ENCODE results near the gene PRKCQ.

Gene PRKCQ

DNA sequence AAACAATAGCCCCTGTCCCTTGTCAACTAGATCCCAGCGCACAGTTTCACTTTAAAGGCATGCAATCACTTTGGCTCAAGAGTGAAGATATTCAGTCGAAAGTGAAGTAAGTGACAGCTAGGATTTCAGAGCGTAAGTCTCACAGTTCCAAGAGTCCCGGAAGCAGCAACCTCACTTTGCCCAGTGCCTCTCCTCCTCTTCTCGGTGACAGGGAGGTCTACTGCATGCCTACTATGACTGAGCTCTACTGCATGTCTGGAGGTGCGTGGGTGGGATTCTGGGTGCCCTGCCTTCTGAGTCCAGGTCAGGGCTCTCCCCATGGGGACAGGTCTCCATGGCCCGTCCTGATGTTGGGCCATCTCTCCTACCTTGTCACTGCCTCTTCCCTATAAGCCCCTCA is 17.0 kb downstream of the PRKCQ start:
- Histone ChIP-seq H3K36me3 (no peaks in the 10 kb centered on the region), H3K4me3 (ENCODE audit: low read depth, low read length) (no peak overlapping the region), H3K4me1 (no peaks in the 10 kb centered on the region), H3K9me3 (no peaks in the 10 kb centered on the region), H3K27me3 (peaks cover 18% of the 10 kb centered on the region)
- no peak for DNase-seq
- TF ChIP-seq, protein P1, sequence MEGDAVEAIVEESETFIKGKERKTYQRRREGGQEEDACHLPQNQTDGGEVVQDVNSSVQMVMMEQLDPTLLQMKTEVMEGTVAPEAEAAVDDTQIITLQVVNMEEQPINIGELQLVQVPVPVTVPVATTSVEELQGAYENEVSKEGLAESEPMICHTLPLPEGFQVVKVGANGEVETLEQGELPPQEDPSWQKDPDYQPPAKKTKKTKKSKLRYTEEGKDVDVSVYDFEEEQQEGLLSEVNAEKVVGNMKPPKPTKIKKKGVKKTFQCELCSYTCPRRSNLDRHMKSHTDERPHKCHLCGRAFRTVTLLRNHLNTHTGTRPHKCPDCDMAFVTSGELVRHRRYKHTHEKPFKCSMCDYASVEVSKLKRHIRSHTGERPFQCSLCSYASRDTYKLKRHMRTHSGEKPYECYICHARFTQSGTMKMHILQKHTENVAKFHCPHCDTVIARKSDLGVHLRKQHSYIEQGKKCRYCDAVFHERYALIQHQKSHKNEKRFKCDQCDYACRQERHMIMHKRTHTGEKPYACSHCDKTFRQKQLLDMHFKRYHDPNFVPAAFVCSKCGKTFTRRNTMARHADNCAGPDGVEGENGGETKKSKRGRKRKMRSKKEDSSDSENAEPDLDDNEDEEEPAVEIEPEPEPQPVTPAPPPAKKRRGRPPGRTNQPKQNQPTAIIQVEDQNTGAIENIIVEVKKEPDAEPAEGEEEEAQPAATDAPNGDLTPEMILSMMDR (IDR thresholded peaks at IDR 0.05; ENCODE audit: low read depth, low read length), result no peak

DNA sequence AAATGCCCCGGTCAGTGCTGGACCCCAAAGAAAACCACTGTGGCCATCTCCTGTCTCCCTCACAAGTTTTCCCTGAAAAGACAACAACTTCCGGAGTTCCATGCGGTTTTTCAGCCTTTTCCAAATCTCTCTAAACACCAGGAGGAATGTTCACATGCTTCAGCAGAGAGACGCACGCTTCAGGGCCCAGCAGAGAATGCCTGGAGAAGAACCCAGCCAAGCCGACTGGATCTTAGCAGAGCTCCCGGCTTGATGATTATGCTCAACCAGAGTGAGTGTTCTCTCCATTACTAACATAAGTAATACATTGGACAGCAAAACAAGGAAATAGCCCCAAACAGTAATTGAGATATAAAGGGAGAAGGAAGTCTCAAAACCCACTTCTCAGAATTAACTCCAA is 17.9 kb downstream of the PRKCQ start:
- no peaks in the 10 kb centered on the region for H3K36me3 ChIP-seq
- H3K4me3 ChIP-seq (ENCODE audit: low read depth, low read length), result no peak overlapping the region
- H3K4me1 ChIP-seq, result no peaks in the 10 kb centered on the region
- TF ChIP-seq, protein P1 (IDR thresholded peaks at IDR 0.05; ENCODE audit: low read depth, low read length), result no peak
- no peaks in the 10 kb centered on the region for H3K9me3 ChIP-seq
- no peak for DNase-seq
- peaks cover 16% of the 10 kb centered on the region for H3K27me3 ChIP-seq

DNA sequence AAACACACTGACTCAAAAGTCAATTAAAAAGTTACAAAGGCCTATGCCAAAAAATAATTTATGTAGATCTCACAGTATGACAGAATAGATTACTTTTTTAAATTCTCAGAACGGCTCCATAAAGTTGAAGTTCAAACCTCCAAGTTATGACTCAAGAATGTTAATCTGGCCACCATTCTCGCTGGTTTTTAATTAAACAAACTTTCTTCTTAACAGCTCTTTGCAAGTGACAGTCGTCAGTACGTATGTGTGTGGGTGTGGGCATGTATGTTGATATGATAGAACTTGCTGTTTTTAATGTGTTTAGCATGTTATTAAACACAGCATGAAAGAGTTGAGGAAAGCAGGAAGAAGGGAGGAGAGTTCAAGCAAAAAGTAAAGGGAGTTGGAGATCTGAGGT is 18.5 kb downstream of the PRKCQ start:
- H3K4me3 ChIP-seq (ENCODE audit: low read depth, low read length), result no peak overlapping the region
- peaks cover 13% of the 10 kb centered on the region for H3K27me3 ChIP-seq
- TF ChIP-seq, protein P1 (IDR thresholded peaks at IDR 0.05; ENCODE audit: low read depth, low read length), result no peak
- H3K4me1 ChIP-seq, result no peaks in the 10 kb centered on the region
- DNase-seq, result no peak
- H3K9me3 ChIP-seq, result no peaks in the 10 kb centered on the region
- H3K36me3 ChIP-seq, result no peaks in the 10 kb centered on the region

DNA sequence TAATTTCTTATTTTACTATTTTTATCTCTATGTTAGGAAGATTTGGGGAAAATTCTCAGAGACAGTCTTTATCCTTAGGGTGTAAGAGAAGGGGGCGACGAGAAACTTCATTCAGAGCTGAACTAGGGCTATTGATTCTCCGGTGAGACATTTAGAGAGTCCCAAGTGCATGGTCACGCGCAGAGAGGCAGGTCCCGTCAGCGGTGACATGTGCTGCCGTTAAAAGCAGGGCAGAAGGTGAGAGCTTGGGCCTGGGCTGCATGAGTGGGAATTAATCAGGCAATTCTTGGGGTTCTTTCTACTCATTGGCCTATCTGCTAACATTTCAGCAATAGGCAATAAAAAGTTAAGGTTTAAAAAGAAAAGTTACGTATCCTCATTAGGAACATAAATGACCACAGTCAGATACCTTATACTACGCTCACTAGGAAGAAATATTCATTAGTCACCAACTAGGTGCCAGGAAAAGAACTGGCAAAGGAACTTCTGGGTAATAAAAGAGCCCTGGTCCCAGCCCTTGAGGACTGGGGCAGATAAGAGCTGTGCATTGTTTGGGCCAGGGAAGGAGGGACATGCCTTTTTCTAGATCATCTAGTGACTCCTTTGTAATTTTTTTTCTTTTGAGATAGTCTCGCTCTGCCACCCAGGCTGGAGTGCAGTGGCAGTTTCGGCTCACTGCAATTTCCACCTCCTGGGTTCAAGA is 21.2 kb downstream of the PRKCQ start:
- DNase-seq, result no peak
- Histone ChIP-seq H3K4me3 (ENCODE audit: low read depth, low read length) (no peak overlapping the region), H3K4me1 (no peaks in the 10 kb centered on the region), H3K36me3 (no peaks in the 10 kb centered on the region), H3K9me3 (no peaks in the 10 kb centered on the region), H3K27me3 (peaks cover 8% of the 10 kb centered on the region)
- TF ChIP-seq, protein P1 (IDR thresholded peaks at IDR 0.05; ENCODE audit: low read depth, low read length), result no peak

DNA sequence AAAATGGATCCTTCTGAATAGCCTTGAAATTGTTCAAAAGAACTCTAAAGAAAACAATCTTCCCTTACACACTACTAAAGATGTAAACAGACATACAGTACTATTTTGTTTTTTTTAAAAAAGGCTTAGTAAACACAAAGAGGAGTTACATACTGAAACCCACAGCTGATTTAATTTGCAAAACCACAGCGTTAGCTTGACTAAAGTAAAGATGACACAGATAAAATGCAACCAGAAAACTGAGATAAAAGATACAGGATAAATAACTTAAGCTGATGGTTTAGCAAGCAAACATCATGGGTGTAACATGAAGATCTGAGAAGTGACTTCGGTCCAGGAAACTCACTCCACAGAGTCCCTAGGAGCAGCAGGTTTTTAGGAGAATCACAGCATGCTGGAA is 21.8 kb downstream of the PRKCQ start:
- Histone ChIP-seq H3K4me3 (ENCODE audit: low read depth, low read length) (no peak overlapping the region), H3K9me3 (no peaks in the 10 kb centered on the region), H3K36me3 (no peaks in the 10 kb centered on the region), H3K4me1 (no peaks in the 10 kb centered on the region), H3K27me3 (peaks cover 5% of the 10 kb centered on the region; the same call in 1 of the 2 replicates)
- TF ChIP-seq, protein P1 (IDR thresholded peaks at IDR 0.05; ENCODE audit: low read depth, low read length), result no peak
- no peak for DNase-seq

DNA sequence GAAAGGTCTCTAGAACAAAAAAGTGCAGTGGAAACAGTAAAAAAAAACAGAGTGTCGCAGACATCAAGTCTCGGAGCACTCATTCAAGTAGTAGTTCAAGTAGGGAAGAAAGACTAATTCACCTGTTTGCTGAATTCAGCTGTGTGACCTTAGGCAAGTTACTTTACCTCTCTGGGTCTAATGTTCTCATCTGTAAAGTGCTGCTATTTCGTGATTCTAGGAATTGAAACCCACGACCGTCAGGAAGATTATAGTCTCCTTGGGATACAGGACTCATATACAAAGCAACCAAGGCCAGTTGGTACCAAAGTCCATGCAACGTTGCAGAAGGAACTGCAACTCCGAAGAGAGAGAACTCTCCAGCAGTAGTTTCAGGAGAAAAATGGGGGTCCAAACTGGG is 26.1 kb downstream of the PRKCQ start:
- Histone ChIP-seq H3K36me3 (no peaks in the 10 kb centered on the region), H3K27me3 (no peaks in the 10 kb centered on the region), H3K9me3 (no peaks in the 10 kb centered on the region), H3K4me1 (no peaks in the 10 kb centered on the region), H3K4me3 (ENCODE audit: low read depth, low read length) (no peak overlapping the region)
- DNase-seq, result no peak
- TF ChIP-seq, protein P1 (IDR thresholded peaks at IDR 0.05; ENCODE audit: low read depth, low read length), result no peak
